HepG2 (cell line): ENCODE measurements around the gene TOR1B. TPM values are rescaled to one million over a fixed set of nuclear protein-coding genes. Genes with fewer than 3 reads are reported as not detected.

ENCODE experiments used
- E2F5 ChIP-seq: sonication (generic); formaldehyde crosslinking; conservative IDR thresholded peaks from 2 replicates; pipeline ENCODE4 v1.4.0; 2020; ENCODE audit warnings: missing genetic modification reagents
- FOXO4 ChIP-seq: sonication (generic); formaldehyde crosslinking; conservative IDR thresholded peaks from 2 replicates; pipeline ENCODE4 v1.8.1; 2023; ENCODE audit warnings: missing genetic modification reagents
- HNRNPK ChIP-seq: fragments of 200-400 bp; formaldehyde crosslinking; IDR thresholded peaks from 2 replicates; pipeline ENCODE4 v1.6.1; 2018; ENCODE audit warnings: low read length, low read depth, moderate library complexity, mild to moderate bottlenecking; ENCODE audit not compliant: poor library complexity, severe bottlenecking
- HOXA9 ChIP-seq: sonication (generic); formaldehyde crosslinking; IDR thresholded peaks from 2 replicates; pipeline ENCODE4 v1.8.1; 2022; ENCODE audit warnings: missing genetic modification reagents, mild to moderate bottlenecking, moderate library complexity, borderline replicate concordance
- KDM4B ChIP-seq: sonication (generic); formaldehyde crosslinking; IDR thresholded peaks from 2 replicates; pipeline ENCODE4 v1.4.0; 2020; ENCODE audit warnings: missing genetic modification reagents
- KMT2B ChIP-seq: IDR thresholded peaks from 2 replicates; pipeline ENCODE4 v1.6.1; 2016; ENCODE audit warnings: missing genetic modification reagents, missing compliant biosample characterization
- MIXL1 ChIP-seq: IDR thresholded peaks from 2 replicates; pipeline ENCODE4 v1.6.1; 2016
- NRL ChIP-seq: sonication (generic); formaldehyde crosslinking; IDR thresholded peaks from 2 replicates; pipeline ENCODE4 v1.5.0; 2020; ENCODE audit warnings: missing genetic modification reagents, mild to moderate bottlenecking, moderate library complexity, borderline replicate concordance
- PBX2 ChIP-seq: IDR thresholded peaks from 2 replicates; pipeline ENCODE4 v1.6.1; 2016; ENCODE audit warnings: control low read depth
- SAP130 ChIP-seq: IDR thresholded peaks from 2 replicates; pipeline ENCODE4 v1.6.1; 2016; ENCODE audit warnings: low read depth
- SSRP1 ChIP-seq: IDR thresholded peaks from 2 replicates; pipeline ENCODE4 v1.6.1; 2016; ENCODE audit warnings: control low read depth
- TFDP1 ChIP-seq: IDR thresholded peaks from 2 replicates; pipeline ENCODE4 v1.6.1; 2016; ENCODE audit warnings: missing compliant biosample characterization, missing genetic modification reagents, borderline replicate concordance
- YEATS4 ChIP-seq: sonication (generic); formaldehyde crosslinking; IDR thresholded peaks from 2 replicates; pipeline ENCODE4 v1.4.0; 2020; ENCODE audit warnings: missing genetic modification reagents, borderline replicate concordance
- ZEB1 ChIP-seq: IDR thresholded peaks from 2 replicates; pipeline ENCODE4 v1.6.1; 2012; ENCODE audit warnings: mild to moderate bottlenecking, low read depth, inconsistent platforms; ENCODE audit not compliant: insufficient replicate concordance
- ZNF30 ChIP-seq: sonication (generic); formaldehyde crosslinking; IDR thresholded peaks from 2 replicates; pipeline ENCODE4 v1.5.0; 2020; ENCODE audit warnings: mild to moderate bottlenecking, missing genetic modification reagents
- ZNF317 ChIP-seq: sonication (generic); formaldehyde crosslinking; IDR thresholded peaks from 2 replicates; pipeline ENCODE4 v1.5.0; 2020; ENCODE audit warnings: mild to moderate bottlenecking, missing genetic modification reagents
- ZNF574 ChIP-seq: sonication (generic); formaldehyde crosslinking; IDR thresholded peaks from 2 replicates; pipeline ENCODE4 v1.4.0; 2020; ENCODE audit warnings: missing genetic modification reagents
- ZNF619 ChIP-seq: sonication (generic); formaldehyde crosslinking; IDR thresholded peaks from 2 replicates; pipeline ENCODE4 v1.4.0; 2020; ENCODE audit warnings: mild to moderate bottlenecking, missing genetic modification reagents
- ZNF704 ChIP-seq: sonication (generic); formaldehyde crosslinking; IDR thresholded peaks from 2 replicates; pipeline ENCODE4 v1.8.1; 2023; ENCODE audit warnings: mild to moderate bottlenecking, inconsistent platforms, moderate library complexity, missing genetic modification reagents, borderline replicate concordance
- polyA plus RNA-seq, 8 experiments: library from polyadenylated mRNA; depleted of rRNA in 3 of 8; stranded (reverse) in 7 of 8; unstranded in 1 of 8; fragments of >200 nt; fragmentation: Illumina TruSeq in 4 of 8; extraction: Trizol in 4 of 8; gene quantifications; 2 replicates each; pipeline versions ENCODE4 v1.2.1 to v1.2.3, GENCODE V29; 2011 to 2016; ENCODE audit warnings: low read depth in 4 of 8, missing spikeins in 1 of 8, mixed read lengths in 1 of 8; ENCODE audit not compliant: insufficient read depth in 1 of 8
- total RNA-seq, 5 experiments: library from RNA; depleted of rRNA; stranded (reverse); fragments of >200 nt; fragmentation: Illumina TruSeq; extraction: Trizol; gene quantifications; 2 replicates each; pipeline ENCODE4 v1.2.3, GENCODE V29; 2016; ENCODE audit warnings: low read depth in 1 of 5

The TOR1B gene
- total and polyA plus RNA-seq, 2 of the 13 experiments (the other 11 are each of a cell fraction or from before 2014, with no cell fraction given) = 18.1 to 21.3 TPM

GRCh38 chr9:129823935-129824601 lies 21.1 kb downstream of the TOR1B start, which contains the start of gene TOR1A (continued):
- TF ChIP-seq FOXO4 (CRISPR knock-in tag) (no peak), PBX2 (CRISPR knock-in tag) (no peak), ZNF704 (CRISPR knock-in tag) (0 out of 2 replicates have a peak, but pooled peaks have one; percentile 40), ZNF619 (CRISPR knock-in tag) (peak; percentile 63; the same call in 1 of the 2 replicates), ZNF574 (peak; percentile 97), ZNF317 (CRISPR knock-in tag) (peak; percentile 44; the same call in 1 of the 2 replicates), TFDP1 (peak; percentile 80; the same call in 1 of the 2 replicates), SAP130 (CRISPR knock-in tag) (peak; percentile 100), MIXL1 (CRISPR knock-in tag) (peak; percentile 39; the same call in 1 of the 2 replicates), E2F5 (CRISPR knock-in tag) (peak; percentile 68; the same call in 1 of the 2 replicates), ZEB1 (no peak), SSRP1 (CRISPR knock-in tag) (0 out of 2 replicates have a peak, but pooled peaks have one; percentile 27), HNRNPK (no peak), HOXA9 (CRISPR knock-in tag) (no peak; the same call in 1 of the 2 replicates), ZNF30 (no peak), NRL (CRISPR knock-in tag) (peak; percentile 33; the same call in 1 of the 2 replicates), KDM4B (CRISPR knock-in tag) (peak; percentile 91), KMT2B (CRISPR knock-in tag) (peak; percentile 94), YEATS4 (CRISPR knock-in tag) (peak; percentile 73)
